Lower leg skin (tissue), 3 donors: ENCODE data around the gene BPHL.

Experiments used
- POLR2A ChIP-seq, 2 donors: fragments of 450-650 bp; IDR thresholded peaks; one replicate each; pipeline ENCODE4 v1.6.1; 2016 to 2017; ENCODE audit warnings: antibody characterized with exemption in 2 of 2, mild to moderate bottlenecking in 1 of 2, moderate library complexity in 1 of 2
- TF ChIP-seq, protein P1 (sequence below), 3 donors: fragments of 450-650 bp; IDR thresholded peaks; one replicate each; pipeline ENCODE4 v1.5.1; 2016; ENCODE audit warnings: antibody characterized with exemption in 3 of 3, mild to moderate bottlenecking in 3 of 3, moderate library complexity in 2 of 3

DNA sequence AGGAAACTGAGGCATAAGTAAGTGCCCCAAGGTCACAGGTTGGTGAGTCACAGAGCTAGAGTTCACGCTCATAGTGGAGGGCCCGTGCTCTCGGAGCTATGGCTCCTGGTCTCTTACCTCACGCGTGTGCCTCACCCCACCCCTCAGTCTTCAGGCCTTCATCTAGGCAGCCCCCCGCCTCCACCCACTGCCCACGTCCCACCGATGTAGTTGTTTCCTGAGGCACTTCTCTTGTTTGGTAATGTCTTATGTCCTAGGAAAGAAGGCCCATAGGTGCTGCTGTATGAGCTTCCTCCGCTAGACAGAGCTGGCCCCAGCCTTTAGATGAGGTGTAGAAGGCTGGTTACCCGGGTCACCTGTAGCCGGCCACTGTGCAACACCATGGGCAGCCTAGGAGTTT is 45.1 kb upstream of the BPHL start:
- TF ChIP-seq, protein P1, sequence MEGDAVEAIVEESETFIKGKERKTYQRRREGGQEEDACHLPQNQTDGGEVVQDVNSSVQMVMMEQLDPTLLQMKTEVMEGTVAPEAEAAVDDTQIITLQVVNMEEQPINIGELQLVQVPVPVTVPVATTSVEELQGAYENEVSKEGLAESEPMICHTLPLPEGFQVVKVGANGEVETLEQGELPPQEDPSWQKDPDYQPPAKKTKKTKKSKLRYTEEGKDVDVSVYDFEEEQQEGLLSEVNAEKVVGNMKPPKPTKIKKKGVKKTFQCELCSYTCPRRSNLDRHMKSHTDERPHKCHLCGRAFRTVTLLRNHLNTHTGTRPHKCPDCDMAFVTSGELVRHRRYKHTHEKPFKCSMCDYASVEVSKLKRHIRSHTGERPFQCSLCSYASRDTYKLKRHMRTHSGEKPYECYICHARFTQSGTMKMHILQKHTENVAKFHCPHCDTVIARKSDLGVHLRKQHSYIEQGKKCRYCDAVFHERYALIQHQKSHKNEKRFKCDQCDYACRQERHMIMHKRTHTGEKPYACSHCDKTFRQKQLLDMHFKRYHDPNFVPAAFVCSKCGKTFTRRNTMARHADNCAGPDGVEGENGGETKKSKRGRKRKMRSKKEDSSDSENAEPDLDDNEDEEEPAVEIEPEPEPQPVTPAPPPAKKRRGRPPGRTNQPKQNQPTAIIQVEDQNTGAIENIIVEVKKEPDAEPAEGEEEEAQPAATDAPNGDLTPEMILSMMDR (IDR thresholded peaks at IDR 0.05), result no peak
- TF ChIP-seq POLR2A (IDR thresholded peaks at IDR 0.05), result no peak
